HG03025 (cell line): Measurements from ENCODE around the gene RRAGD.

Source experiments
- ATAC-seq: cut with Tn5 transposase; IDR thresholded peaks from one replicate; pipeline ENCODE4 v1.9.1; 2021; ENCODE audit warnings: mild to moderate bottlenecking, moderate library complexity; ENCODE audit not compliant: unreplicated experiment, low FRiP score

Gene RRAGD

GRCh38 chr6:89350281-89350966 lies 61.6 kb downstream of the RRAGD start:
- ATAC-seq: no peak

DNA sequence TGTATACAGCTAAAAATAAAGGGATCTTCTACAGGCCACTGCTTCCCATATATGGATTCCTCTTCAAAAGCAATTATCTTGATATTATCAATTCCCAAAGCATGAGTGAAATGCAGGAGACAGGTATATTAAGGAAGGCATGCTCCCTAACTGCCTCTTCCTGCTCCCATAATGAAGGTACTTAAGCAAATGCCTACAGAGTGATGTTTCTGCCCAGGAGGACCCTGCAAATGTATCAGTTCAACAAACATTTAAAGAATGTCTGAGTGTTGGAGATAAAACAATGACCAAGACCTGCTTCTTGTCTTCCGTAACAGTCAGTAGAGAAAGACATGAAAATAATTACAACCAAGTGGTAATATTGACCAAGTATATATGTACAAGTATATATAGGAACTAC lies 63.7 kb downstream of the RRAGD start:
- ATAC-seq: no peak

GRCh38 chr6:89347825-89348224 lies 64.2 kb downstream of the RRAGD start:
- ATAC-seq: no peak

DNA sequence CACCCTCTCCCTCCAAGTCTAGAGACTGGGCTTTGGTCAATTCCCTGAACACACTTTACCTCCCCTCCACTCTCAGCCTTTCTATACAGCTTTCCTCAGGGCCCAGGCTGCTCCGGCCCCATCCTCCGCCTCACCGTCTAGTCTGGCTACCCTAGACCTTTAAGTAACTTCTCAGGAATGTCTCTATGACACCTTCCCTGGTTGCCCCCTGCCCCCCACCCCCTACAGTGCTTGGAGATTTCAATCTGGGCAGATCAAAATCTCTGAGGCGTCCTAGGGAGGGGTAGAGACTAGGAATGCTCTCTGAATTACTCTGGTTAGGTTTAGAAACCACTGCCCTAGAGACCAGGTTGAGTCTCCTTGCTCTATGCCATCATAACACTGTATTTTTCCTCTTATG lies 65.6 kb downstream of the RRAGD start:
- ATAC-seq: no peak

DNA sequence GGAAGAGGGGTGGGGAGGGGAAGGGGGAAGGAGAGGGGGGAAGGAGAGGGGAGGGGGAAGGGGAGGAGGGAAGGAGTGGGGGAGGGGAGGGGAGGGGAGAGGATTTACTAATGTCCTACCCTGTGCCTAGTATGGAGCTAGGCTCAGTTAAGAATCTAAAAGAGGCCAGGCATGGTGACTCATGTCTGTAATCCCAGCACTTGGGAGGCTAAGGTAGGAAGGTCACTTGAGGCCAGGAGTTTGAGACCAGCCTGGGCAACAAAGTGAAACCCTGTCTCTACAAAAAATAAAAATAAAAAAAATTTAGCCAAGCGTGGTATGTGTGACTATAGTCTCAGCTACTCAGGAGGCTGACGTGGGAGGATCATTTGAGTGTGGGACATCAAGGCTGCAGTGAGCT lies 72.5 kb downstream of the RRAGD start:
- ATAC-seq: no peak

DNA sequence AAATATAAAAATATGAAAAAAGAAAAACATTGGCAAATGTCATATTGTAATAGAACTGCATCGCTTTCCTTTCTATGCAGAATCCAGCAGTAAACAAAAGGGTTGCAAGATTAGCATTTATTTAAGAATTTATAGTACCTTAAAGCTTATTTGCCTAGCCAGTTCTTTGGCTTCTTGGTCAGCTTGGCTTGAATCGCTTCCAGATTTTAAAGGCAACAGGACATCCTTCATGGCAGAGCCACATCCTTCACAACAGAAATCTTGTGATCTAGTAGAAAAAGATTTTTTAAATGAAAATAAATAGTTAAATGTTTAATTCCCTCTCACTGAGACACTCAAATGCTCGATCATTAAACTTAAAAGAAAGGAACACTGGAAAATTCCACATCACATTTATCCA lies 76.9 kb downstream of the RRAGD start:
- no peak for ATAC-seq

DNA sequence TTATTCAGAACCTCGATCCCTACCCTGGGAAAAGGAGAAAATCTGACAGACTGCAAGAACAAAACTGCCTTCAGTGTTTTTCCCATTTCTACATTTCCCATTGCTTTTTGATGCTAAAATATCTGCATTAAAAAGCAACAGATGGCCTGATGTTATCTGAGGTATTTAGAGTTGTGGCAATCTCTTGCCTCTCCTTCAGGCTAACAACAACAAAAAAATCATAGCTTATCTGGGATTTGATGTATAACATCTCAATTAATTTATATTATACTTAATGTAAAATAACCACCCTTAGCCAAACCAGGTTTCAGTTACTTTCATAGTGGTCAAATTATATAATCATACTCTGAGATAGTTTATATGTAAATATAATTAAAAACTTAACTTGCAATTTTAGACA lies 81.2 kb downstream of the RRAGD start:
- no peak for ATAC-seq

- ATAC-seq: no peak
Measured at GRCh38 chr6:89328976-89329375, 83.1 kb downstream of the RRAGD start.

- ATAC-seq: no peak
Measured at GRCh38 chr6:89324304-89324703, 87.8 kb downstream of the RRAGD start.

DNA sequence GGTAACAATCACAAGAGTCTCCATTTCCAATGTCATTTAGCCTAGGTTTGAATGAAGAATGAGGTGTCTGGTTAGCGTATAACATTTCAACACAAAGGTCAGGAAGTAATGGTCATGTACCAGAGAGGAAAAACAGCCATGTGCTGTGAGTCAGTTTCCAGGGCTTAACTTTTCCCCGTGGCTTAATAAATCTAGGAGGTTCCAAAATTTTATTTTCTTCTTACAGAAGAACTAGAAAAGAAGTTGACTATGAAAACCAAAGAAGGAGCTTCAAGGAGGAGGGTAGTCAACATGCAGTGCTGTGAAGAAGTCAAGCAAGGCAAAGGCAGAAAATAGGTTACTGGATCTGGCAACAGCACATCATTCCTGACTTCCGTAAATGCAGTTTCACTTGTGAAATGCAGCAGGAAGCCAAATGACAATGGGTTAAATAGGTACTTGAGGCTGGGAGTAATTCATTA lies 88.5 kb downstream of the RRAGD start:
- no peak for ATAC-seq

DNA sequence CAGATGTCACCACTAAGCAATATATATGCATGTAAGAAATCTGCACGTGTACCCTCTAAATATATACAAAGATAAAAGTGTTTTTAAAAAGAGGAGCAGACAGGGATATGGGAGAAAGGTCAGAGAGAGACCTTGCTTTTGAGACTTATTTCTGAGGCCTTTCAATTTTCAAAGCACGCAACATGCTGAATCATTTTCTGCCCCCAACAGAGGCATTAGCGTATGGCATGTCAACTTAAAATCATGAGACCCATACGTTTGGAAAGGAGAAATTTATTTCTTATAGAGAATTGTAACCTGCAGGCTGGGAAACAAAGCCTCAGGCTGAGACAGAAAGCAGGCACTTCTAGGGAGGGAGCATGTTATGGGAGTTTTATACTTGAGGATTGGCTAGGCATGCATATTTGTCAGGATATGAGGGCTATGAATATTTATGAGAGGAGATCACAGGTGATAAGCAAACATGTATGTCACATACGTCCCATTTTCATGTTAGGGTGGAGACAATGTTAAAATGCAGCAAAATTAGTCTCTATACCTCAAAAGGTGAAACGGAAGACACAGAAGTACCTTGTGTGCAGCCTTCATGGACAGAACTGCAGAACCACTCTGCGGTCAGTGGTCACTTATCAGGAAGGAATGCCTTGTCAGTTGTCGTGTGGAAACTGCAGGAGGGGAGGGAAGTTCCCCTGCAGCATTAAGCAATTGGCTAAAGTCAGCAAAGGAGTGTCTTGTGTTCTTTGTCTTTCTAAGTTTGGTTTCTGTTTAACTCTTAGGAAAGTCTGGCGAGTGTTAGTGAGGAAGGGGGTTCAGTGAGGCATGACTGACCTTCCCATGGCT lies 90.7 kb downstream of the RRAGD start:
- no peak for ATAC-seq

GRCh38 chr6:89320012-89320559 lies 92.0 kb downstream of the RRAGD start:
- no peak for ATAC-seq

DNA sequence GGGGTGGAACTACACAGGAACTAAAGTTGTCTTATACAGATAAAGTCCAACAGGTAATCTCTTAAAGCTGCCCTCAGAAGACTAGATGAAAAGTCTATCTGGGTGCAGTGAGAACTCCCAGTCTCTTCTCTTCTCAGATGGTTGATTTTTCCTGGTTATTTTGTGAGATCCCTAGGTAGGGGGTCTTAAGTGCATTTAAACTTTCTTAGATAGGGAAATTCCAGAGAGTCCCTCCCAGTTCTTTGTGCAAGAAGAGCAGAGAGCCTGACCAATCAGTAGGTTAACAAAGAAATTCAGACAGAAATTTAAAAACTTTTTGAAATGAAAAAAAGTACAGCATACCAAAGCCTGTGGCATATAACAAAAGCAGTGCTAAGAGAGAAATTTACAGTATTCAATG lies 95.0 kb downstream of the RRAGD start:
- ATAC-seq: no peak

GRCh38 chr6:89315249-89315885 lies 96.7 kb downstream of the RRAGD start, which contains the start of gene GABRR2:
GABRR2 (minus strand) TSS chr6:89315299; CDS start chr6:89315165, 134 bp downstream.
- ATAC-seq: no peak

DNA sequence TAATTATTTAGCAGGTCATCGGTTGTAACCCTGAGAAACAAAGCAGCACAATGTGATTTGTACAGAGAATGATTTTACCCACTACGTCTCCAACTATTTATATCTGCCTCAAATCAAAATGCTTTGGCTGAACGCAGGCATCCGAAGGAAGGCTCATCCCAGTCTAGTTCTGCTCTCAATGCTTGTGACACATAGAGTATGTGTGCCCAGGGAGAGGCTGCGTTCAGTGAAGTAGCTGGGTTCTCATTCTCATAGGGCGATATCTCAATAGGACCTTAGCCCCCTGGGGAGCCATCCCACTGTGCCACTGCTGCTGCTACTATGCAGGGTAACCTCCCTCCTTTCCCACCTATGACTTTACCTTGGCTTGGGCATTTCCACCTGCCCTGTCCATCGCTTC lies 97.4 kb downstream of the RRAGD start:
- ATAC-seq: no peak
